ENCODE results near the gene CLDN16.

- TF ChIP-seq, protein P1, sequence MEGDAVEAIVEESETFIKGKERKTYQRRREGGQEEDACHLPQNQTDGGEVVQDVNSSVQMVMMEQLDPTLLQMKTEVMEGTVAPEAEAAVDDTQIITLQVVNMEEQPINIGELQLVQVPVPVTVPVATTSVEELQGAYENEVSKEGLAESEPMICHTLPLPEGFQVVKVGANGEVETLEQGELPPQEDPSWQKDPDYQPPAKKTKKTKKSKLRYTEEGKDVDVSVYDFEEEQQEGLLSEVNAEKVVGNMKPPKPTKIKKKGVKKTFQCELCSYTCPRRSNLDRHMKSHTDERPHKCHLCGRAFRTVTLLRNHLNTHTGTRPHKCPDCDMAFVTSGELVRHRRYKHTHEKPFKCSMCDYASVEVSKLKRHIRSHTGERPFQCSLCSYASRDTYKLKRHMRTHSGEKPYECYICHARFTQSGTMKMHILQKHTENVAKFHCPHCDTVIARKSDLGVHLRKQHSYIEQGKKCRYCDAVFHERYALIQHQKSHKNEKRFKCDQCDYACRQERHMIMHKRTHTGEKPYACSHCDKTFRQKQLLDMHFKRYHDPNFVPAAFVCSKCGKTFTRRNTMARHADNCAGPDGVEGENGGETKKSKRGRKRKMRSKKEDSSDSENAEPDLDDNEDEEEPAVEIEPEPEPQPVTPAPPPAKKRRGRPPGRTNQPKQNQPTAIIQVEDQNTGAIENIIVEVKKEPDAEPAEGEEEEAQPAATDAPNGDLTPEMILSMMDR (IDR thresholded peaks at IDR 0.05), result no peak
- TF ChIP-seq POLR2A (IDR thresholded peaks at IDR 0.05) (no peak), EP300 (IDR thresholded peaks at IDR 0.05) (no peak)
Observed at GRCh38 chr3:190444576-190445145, 56.7 kb downstream of the CLDN16 start.

Data from ovary (tissue), 3 donors.